GF-D8 (cell line): Measurements from ENCODE around the gene RPL19.
"Not testable (repeated sequence)": the region's sequence is repeated elsewhere in the genome, so short reads cannot be mapped to it uniquely, and the experiment has no call there.

Experiments
- DNase-seq: peaks from one replicate; lab custom pipeline; 2025; lab: John Stamatoyannopoulos, UW

Gene RPL19

GRCh38 chr17:39244016-39244599 lies 44.0 kb downstream of the RPL19 start:
- peak; percentile 48 for DNase-seq

GRCh38 chr17:39244600-39245570 lies 44.8 kb downstream of the RPL19 start:
- DNase-seq = peak; percentile 28

- DNase-seq = no peak
Measured at GRCh38 chr17:39246274-39246673, 46.2 kb downstream of the RPL19 start.

- not testable (repeated sequence) for DNase-seq
Measured at GRCh38 chr17:39250076-39250475, 50.0 kb downstream of the RPL19 start.

- DNase-seq = no peak
Measured at GRCh38 chr17:39251997-39252396, 51.9 kb downstream of the RPL19 start.

GRCh38 chr17:39252788-39253460 lies 52.8 kb downstream of the RPL19 start:
- no peak for DNase-seq
